ENCODE data around the gene CTNNA3. TPM values are rescaled to one million over a fixed set of nuclear protein-coding genes. Genes with fewer than 3 reads are reported as not detected.

The CTNNA3 gene
- total and polyA plus RNA-seq, 2 donors (not counting 3 experiments of a cell fraction or from before 2014, with no cell fraction given) = not detected

- dilution Hi-C loops (cut with MboI; ENCODE audit: extremely low pct_ligation_motif_present, low sequenced_read_pairs) = no loop called here
- TF ChIP-seq MYC (IDR thresholded peaks at IDR 0.05; ENCODE audit: low read depth, low read length) (no peak), MAX (IDR thresholded peaks at IDR 0.05; ENCODE audit: insufficient read depth, insufficient read length) (no peak), EZH2 (IDR thresholded peaks at IDR 0.05; ENCODE audit: borderline replicate concordance, low read depth, low read length, severe bottlenecking) (no peak), FOS (IDR thresholded peaks at IDR 0.05; ENCODE audit: borderline replicate concordance, insufficient read depth, low read length) (no peak), JUN (IDR thresholded peaks at IDR 0.05; ENCODE audit: borderline replicate concordance, insufficient read depth, insufficient read length, low read depth) (no peak), CTCF (IDR thresholded peaks at IDR 0.05; ENCODE audit: extremely low read depth in 1 of 2, insufficient read depth in 1 of 2, low read depth in 1 of 2, low read length in 2 of 2) (no peak)
- intact Hi-C loops (cut with micrococcal nuclease) = no loop called here
- FAIRE-seq (no peak), DNase-seq (ENCODE audit: low read depth, low spot score) (no peak)
- no peak overlapping the region for H2AFZ ChIP-seq (ENCODE audit: low read depth, low read length)
- H4K20me1 ChIP-seq (replicated peaks; ENCODE audit: control insufficient read depth, extremely low read depth, insufficient read depth, low read length) = no peaks in the 10 kb centered on the region
- no peaks in the 10 kb centered on the region for H3K9me1 ChIP-seq (replicated peaks; ENCODE audit: control insufficient read depth, extremely low read depth, insufficient read depth, low read length)
- no peaks in the 10 kb centered on the region for H3K79me2 ChIP-seq (ENCODE audit: control insufficient read depth, insufficient read depth, low read length)
- no peak overlapping the region for H3K4me3 ChIP-seq (replicated peaks in 1 of 3; ENCODE audit: insufficient read depth in 1 of 3, low read depth in 1 of 3, low read length in 3 of 3)
- no peaks in the 10 kb centered on the region for H3K27me3 ChIP-seq (ENCODE audit: control insufficient read depth in 2 of 2, insufficient read depth in 2 of 2, low read length in 2 of 2)
- H3K9me3 ChIP-seq (replicated peaks; ENCODE audit: control insufficient read depth, insufficient read depth, low read length) = no peaks in the 10 kb centered on the region
- H3K9ac ChIP-seq (replicated peaks; ENCODE audit: extremely low read depth, insufficient read depth, low read length) = no peak overlapping the region
- ChIA-PET POLR2A (no interaction called here), CTCF (no interaction called here)
- H3K36me3 ChIP-seq (ENCODE audit: control insufficient read depth in 2 of 2, extremely low read depth in 1 of 2, insufficient read depth in 2 of 2, low read length in 2 of 2) = no peaks in the 10 kb centered on the region
- no peak overlapping the region for H3K4me2 ChIP-seq (ENCODE audit: insufficient read depth, low read length)
- H3K4me1 ChIP-seq (ENCODE audit: control insufficient read depth, extremely low read depth, insufficient read depth, low read length) = no peaks in the 10 kb centered on the region
- no TSS peak for BruUV-seq (replicated peaks)
- no peak overlapping the region for H3K27ac ChIP-seq (ENCODE audit: insufficient read depth, low read depth, low read length)
Observed at GRCh38 chr10:66218289-66218688, 1477.7 kb downstream of the CTNNA3 start.

GRCh38 chr10:66215920-66216319 lies 1480.1 kb downstream of the CTNNA3 start:
- Histone ChIP-seq H3K36me3 (ENCODE audit: control insufficient read depth in 2 of 2, extremely low read depth in 1 of 2, insufficient read depth in 2 of 2, low read length in 2 of 2) (no peaks in the 10 kb centered on the region), H3K9me3 (replicated peaks; ENCODE audit: control insufficient read depth, insufficient read depth, low read length) (no peaks in the 10 kb centered on the region), H3K27me3 (ENCODE audit: control insufficient read depth in 2 of 2, insufficient read depth in 2 of 2, low read length in 2 of 2) (no peaks in the 10 kb centered on the region), H4K20me1 (replicated peaks; ENCODE audit: control insufficient read depth, extremely low read depth, insufficient read depth, low read length) (no peaks in the 10 kb centered on the region), H3K4me1 (ENCODE audit: control insufficient read depth, extremely low read depth, insufficient read depth, low read length) (no peaks in the 10 kb centered on the region), H3K9me1 (replicated peaks; ENCODE audit: control insufficient read depth, extremely low read depth, insufficient read depth, low read length) (no peaks in the 10 kb centered on the region), H2AFZ (ENCODE audit: low read depth, low read length) (no peak overlapping the region), H3K9ac (replicated peaks; ENCODE audit: extremely low read depth, insufficient read depth, low read length) (no peak overlapping the region), H3K27ac (ENCODE audit: insufficient read depth, low read depth, low read length) (no peak overlapping the region), H3K4me2 (ENCODE audit: insufficient read depth, low read length) (no peak overlapping the region), H3K4me3 (replicated peaks in 1 of 3; ENCODE audit: insufficient read depth in 1 of 3, low read depth in 1 of 3, low read length in 3 of 3) (no peak overlapping the region), H3K79me2 (ENCODE audit: control insufficient read depth, insufficient read depth, low read length) (no peaks in the 10 kb centered on the region)
- ChIA-PET CTCF (no interaction called here), POLR2A (no interaction called here)
- BruUV-seq (replicated peaks) = no TSS peak
- TF ChIP-seq EZH2 (IDR thresholded peaks at IDR 0.05; ENCODE audit: borderline replicate concordance, low read depth, low read length, severe bottlenecking) (no peak), MAX (IDR thresholded peaks at IDR 0.05; ENCODE audit: insufficient read depth, insufficient read length) (no peak), JUN (IDR thresholded peaks at IDR 0.05; ENCODE audit: borderline replicate concordance, insufficient read depth, insufficient read length, low read depth) (no peak), MYC (IDR thresholded peaks at IDR 0.05; ENCODE audit: low read depth, low read length) (no peak), FOS (IDR thresholded peaks at IDR 0.05; ENCODE audit: borderline replicate concordance, insufficient read depth, low read length) (no peak), POLR2AphosphoS5 (IDR thresholded peaks at IDR 0.05; ENCODE audit: insufficient read depth, low read depth, low read length) (no peak)
- dilution Hi-C loops (cut with MboI; ENCODE audit: extremely low pct_ligation_motif_present, low sequenced_read_pairs) (no loop called here), intact Hi-C loops (cut with micrococcal nuclease) (no loop called here)
- FAIRE-seq (no peak), DNase-seq (ENCODE audit: low read depth, low spot score) (no peak)
